Tibial nerve (tissue), 4 donors: ENCODE results near the gene PLPPR1.

Experiments used
- EP300 ChIP-seq, 2 donors: sonication (generic); formaldehyde crosslinking; IDR thresholded peaks; one replicate each; pipeline ENCODE4 v1.6.1; 2017; ENCODE audit warnings: antibody characterized with exemption in 2 of 2, mild to moderate bottlenecking in 1 of 2
- TF ChIP-seq, protein P1 (sequence below), 5 experiments: fragments of 200-600 bp in 3 of 5; fragments of 450-650 bp in 2 of 5; sonication (generic) in 3 of 5; IDR thresholded peaks; one replicate each; pipeline ENCODE4 v1.5.1; 2016 to 2019; ENCODE audit warnings: antibody characterized with exemption in 5 of 5, mild to moderate bottlenecking in 3 of 5, moderate library complexity in 2 of 5

GRCh38 chr9:101047848-101048397 lies 19.4 kb downstream of the PLPPR1 start:
- TF ChIP-seq, protein P1, sequence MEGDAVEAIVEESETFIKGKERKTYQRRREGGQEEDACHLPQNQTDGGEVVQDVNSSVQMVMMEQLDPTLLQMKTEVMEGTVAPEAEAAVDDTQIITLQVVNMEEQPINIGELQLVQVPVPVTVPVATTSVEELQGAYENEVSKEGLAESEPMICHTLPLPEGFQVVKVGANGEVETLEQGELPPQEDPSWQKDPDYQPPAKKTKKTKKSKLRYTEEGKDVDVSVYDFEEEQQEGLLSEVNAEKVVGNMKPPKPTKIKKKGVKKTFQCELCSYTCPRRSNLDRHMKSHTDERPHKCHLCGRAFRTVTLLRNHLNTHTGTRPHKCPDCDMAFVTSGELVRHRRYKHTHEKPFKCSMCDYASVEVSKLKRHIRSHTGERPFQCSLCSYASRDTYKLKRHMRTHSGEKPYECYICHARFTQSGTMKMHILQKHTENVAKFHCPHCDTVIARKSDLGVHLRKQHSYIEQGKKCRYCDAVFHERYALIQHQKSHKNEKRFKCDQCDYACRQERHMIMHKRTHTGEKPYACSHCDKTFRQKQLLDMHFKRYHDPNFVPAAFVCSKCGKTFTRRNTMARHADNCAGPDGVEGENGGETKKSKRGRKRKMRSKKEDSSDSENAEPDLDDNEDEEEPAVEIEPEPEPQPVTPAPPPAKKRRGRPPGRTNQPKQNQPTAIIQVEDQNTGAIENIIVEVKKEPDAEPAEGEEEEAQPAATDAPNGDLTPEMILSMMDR (IDR thresholded peaks at IDR 0.05) = no peak
- no peak for TF ChIP-seq EP300 (IDR thresholded peaks at IDR 0.05)
